SK-N-SH treated with all-trans-retinoic acid at 6 μM for 48 hours (cell line): Measurements from ENCODE around the gene OR2W3.

Experiments
- CSRNP3 ChIP-seq: fragments of 250-450 bp; sonication (Bioruptor Pico); IDR thresholded peaks from 2 replicates; pipeline ENCODE4 v1.5.1; 2021; ENCODE audit warnings: mild to moderate bottlenecking, moderate library complexity
- ISL1 ChIP-seq: fragments of 250-450 bp; sonication (Bioruptor Pico); IDR thresholded peaks from 2 replicates; pipeline ENCODE4 v2.1.2; 2022; ENCODE audit warnings: mild to moderate bottlenecking, moderate library complexity
- PATZ1 ChIP-seq: fragments of 250-450 bp; sonication (Bioruptor Pico); IDR thresholded peaks from 2 replicates; pipeline ENCODE4 v1.8.0; 2020; ENCODE audit warnings: mild to moderate bottlenecking, moderate library complexity, borderline replicate concordance
- POU6F1 ChIP-seq: fragments of 250-450 bp; sonication (Bioruptor Pico); IDR thresholded peaks from 2 replicates; pipeline ENCODE4 v1.8.0; 2021; ENCODE audit warnings: low read depth, mild to moderate bottlenecking, moderate library complexity, borderline replicate concordance
- TOX ChIP-seq: fragments of 250-450 bp; sonication (Bioruptor Pico); IDR thresholded peaks from 2 replicates; pipeline ENCODE4 v1.8.0; 2021; ENCODE audit warnings: mild to moderate bottlenecking, moderate library complexity, borderline replicate concordance
- ZC3H10 ChIP-seq: fragments of 250-450 bp; sonication (Bioruptor Pico); IDR thresholded peaks from 2 replicates; pipeline ENCODE4 v1.5.1; 2021; ENCODE audit warnings: mild to moderate bottlenecking, moderate library complexity
- ZFP3 ChIP-seq: fragments of 250-450 bp; sonication (Bioruptor Pico); IDR thresholded peaks from 2 replicates; pipeline ENCODE4 v1.5.0; 2020; ENCODE audit warnings: mild to moderate bottlenecking, moderate library complexity
- ZFP30 ChIP-seq: fragments of 450-650 bp; formaldehyde crosslinking; IDR thresholded peaks from 2 replicates; pipeline ENCODE4 v1.5.0; 2022; ENCODE audit warnings: mild to moderate bottlenecking, moderate library complexity
- ZNF565 ChIP-seq: fragments of 450-650 bp; formaldehyde crosslinking; conservative IDR thresholded peaks from 2 replicates; pipeline ENCODE4 v1.5.0; 2020; ENCODE audit warnings: low read depth, mild to moderate bottlenecking, moderate library complexity

GRCh38 chr1:247883346-247883745 is 12.0 kb upstream of the OR2W3 start:
- TF ChIP-seq ZFP3 (CRISPR knock-in tag), result no peak
- no peak for TF ChIP-seq ZNF565 (CRISPR knock-in tag)
- no peak for TF ChIP-seq ZFP30 (CRISPR knock-in tag)
- no peak for TF ChIP-seq ISL1
- TF ChIP-seq PATZ1 (CRISPR knock-in tag), result no peak
- no peak for TF ChIP-seq POU6F1
- TF ChIP-seq CSRNP3 (CRISPR knock-in tag), result no peak
- no peak for TF ChIP-seq TOX
- TF ChIP-seq ZC3H10 (CRISPR knock-in tag), result no peak
